HepG2 (cell line): Measurements from ENCODE around the gene CTDP1. TPM values are rescaled to one million over a fixed set of nuclear protein-coding genes. Genes with fewer than 3 reads are reported as not detected.
A peak's percentile ranks its signal among the peaks of the same experiment; 100 is the strongest.

ENCODE experiments used
- ARNT2 ChIP-seq: sonication (generic); formaldehyde crosslinking; IDR thresholded peaks from 2 replicates; pipeline ENCODE4 v1.8.0; 2022; ENCODE audit warnings: mild to moderate bottlenecking, low read depth, missing genetic modification reagents, moderate library complexity
- BCL6 ChIP-seq: IDR thresholded peaks from 2 replicates; pipeline ENCODE4 v1.6.1; 2016; ENCODE audit warnings: missing genetic modification reagents, missing compliant biosample characterization
- CBX1 ChIP-seq: IDR thresholded peaks from one replicate; pipeline ENCODE4 v1.6.1; 2016; ENCODE audit warnings: antibody characterized with exemption, low read depth
- DDIT3 ChIP-seq: sonication (generic); formaldehyde crosslinking; IDR thresholded peaks from 2 replicates; pipeline ENCODE4 v1.4.0; 2020; ENCODE audit warnings: mild to moderate bottlenecking, missing genetic modification reagents
- DMAP1 ChIP-seq: IDR thresholded peaks from 2 replicates; pipeline ENCODE4 v1.6.1; 2016
- DR1 ChIP-seq: sonication (generic); formaldehyde crosslinking; IDR thresholded peaks from 2 replicates; pipeline ENCODE4 v1.8.0; 2021; ENCODE audit warnings: mild to moderate bottlenecking, missing genetic modification reagents, inconsistent platforms
- FOXK2 ChIP-seq: fragments of 450-650 bp; IDR thresholded peaks from 2 replicates; pipeline ENCODE4 v1.6.1; 2016
- GTF2F1 ChIP-seq: fragments of 150-350 bp; IDR thresholded peaks from 2 replicates; pipeline ENCODE4 v1.6.1; 2014; ENCODE audit warnings: low read length
- KLF11 ChIP-seq: IDR thresholded peaks from 2 replicates; pipeline ENCODE4 v1.6.1; 2016; ENCODE audit warnings: missing compliant biosample characterization
- MLLT10 ChIP-seq: sonication (generic); formaldehyde crosslinking; IDR thresholded peaks from 2 replicates; pipeline ENCODE4 v1.4.0; 2020; ENCODE audit warnings: missing genetic modification reagents
- TARDBP ChIP-seq: sonication (generic); formaldehyde crosslinking; IDR thresholded peaks from 2 replicates; pipeline ENCODE4 v1.8.0; 2022; ENCODE audit warnings: mild to moderate bottlenecking, missing genetic modification reagents
- TBP ChIP-seq: sonication (generic); formaldehyde crosslinking; IDR thresholded peaks from 2 replicates; pipeline ENCODE4 v1.5.0; 2020; ENCODE audit warnings: missing genetic modification reagents
- ZNF143 ChIP-seq: sonication (generic); formaldehyde crosslinking; IDR thresholded peaks from 2 replicates; pipeline ENCODE4 v1.4.0; 2020; ENCODE audit warnings: missing genetic modification reagents
- ZNF234 ChIP-seq: sonication (generic); formaldehyde crosslinking; conservative IDR thresholded peaks from 2 replicates; pipeline ENCODE4 v1.5.1; 2020; ENCODE audit warnings: mild to moderate bottlenecking, missing genetic modification reagents
- ZNF274 ChIP-seq: sonication (generic); formaldehyde crosslinking; IDR thresholded peaks from 2 replicates; pipeline ENCODE4 v1.5.1; 2020; ENCODE audit warnings: mild to moderate bottlenecking, missing genetic modification reagents
- ZNF562 ChIP-seq: sonication (generic); formaldehyde crosslinking; IDR thresholded peaks from 2 replicates; pipeline ENCODE4 v1.8.0; 2022; ENCODE audit warnings: missing genetic modification reagents, borderline replicate concordance
- ZNF598 ChIP-seq: sonication (generic); formaldehyde crosslinking; IDR thresholded peaks from 2 replicates; pipeline ENCODE4 v1.5.1; 2020; ENCODE audit warnings: mild to moderate bottlenecking, missing genetic modification reagents, borderline replicate concordance
- ZNF619 ChIP-seq: sonication (generic); formaldehyde crosslinking; IDR thresholded peaks from 2 replicates; pipeline ENCODE4 v1.4.0; 2020; ENCODE audit warnings: mild to moderate bottlenecking, missing genetic modification reagents
- ZNF670 ChIP-seq: sonication (generic); formaldehyde crosslinking; IDR thresholded peaks from 2 replicates; pipeline ENCODE4 v1.8.0; 2022; ENCODE audit warnings: mild to moderate bottlenecking, missing genetic modification reagents, borderline replicate concordance
- polyA plus RNA-seq, 8 experiments: library from polyadenylated mRNA; depleted of rRNA in 3 of 8; stranded (reverse) in 7 of 8; unstranded in 1 of 8; fragments of >200 nt; fragmentation: Illumina TruSeq in 4 of 8; extraction: Trizol in 4 of 8; gene quantifications; 2 replicates each; pipeline versions ENCODE4 v1.2.1 to v1.2.3, GENCODE V29; 2011 to 2016; ENCODE audit warnings: low read depth in 4 of 8, missing spikeins in 1 of 8, mixed read lengths in 1 of 8; ENCODE audit not compliant: insufficient read depth in 1 of 8
- total RNA-seq, 5 experiments: library from RNA; depleted of rRNA; stranded (reverse); fragments of >200 nt; fragmentation: Illumina TruSeq; extraction: Trizol; gene quantifications; 2 replicates each; pipeline ENCODE4 v1.2.3, GENCODE V29; 2016; ENCODE audit warnings: low read depth in 1 of 5
- TF ChIP-seq, protein P1 (sequence below): sonication (generic); formaldehyde crosslinking; IDR thresholded peaks from 2 replicates; pipeline ENCODE4 v1.5.0; 2020; ENCODE audit warnings: mild to moderate bottlenecking, missing genetic modification reagents
- TF ChIP-seq, protein P2 (sequence below): sonication (generic); formaldehyde crosslinking; IDR thresholded peaks from 2 replicates; pipeline ENCODE4 v1.8.0; 2022; ENCODE audit warnings: mild to moderate bottlenecking, missing genetic modification reagents
- TF ChIP-seq, protein P3 (sequence below): sonication (generic); formaldehyde crosslinking; IDR thresholded peaks from 2 replicates; pipeline ENCODE4 v1.4.0; 2020; ENCODE audit warnings: missing genetic modification reagents, borderline replicate concordance
- TF ChIP-seq, protein P4 (sequence below): IDR thresholded peaks from 2 replicates; pipeline ENCODE4 v1.6.1; 2016; ENCODE audit warnings: missing genetic modification reagents, missing compliant biosample characterization
- TF ChIP-seq, protein P5 (sequence below): sonication (generic); formaldehyde crosslinking; IDR thresholded peaks from 2 replicates; pipeline ENCODE4 v1.5.0; 2020; ENCODE audit warnings: missing genetic modification reagents

CTDP1 gene
- total and polyA plus RNA-seq, 2 of the 13 experiments (the other 11 are each of a cell fraction or from before 2014, with no cell fraction given) = 6.9 to 11.0 TPM

GRCh38 chr18:79678665-79679551 is 695 bp upstream of the CTDP1 start (continued):
- TF ChIP-seq, protein P1, sequence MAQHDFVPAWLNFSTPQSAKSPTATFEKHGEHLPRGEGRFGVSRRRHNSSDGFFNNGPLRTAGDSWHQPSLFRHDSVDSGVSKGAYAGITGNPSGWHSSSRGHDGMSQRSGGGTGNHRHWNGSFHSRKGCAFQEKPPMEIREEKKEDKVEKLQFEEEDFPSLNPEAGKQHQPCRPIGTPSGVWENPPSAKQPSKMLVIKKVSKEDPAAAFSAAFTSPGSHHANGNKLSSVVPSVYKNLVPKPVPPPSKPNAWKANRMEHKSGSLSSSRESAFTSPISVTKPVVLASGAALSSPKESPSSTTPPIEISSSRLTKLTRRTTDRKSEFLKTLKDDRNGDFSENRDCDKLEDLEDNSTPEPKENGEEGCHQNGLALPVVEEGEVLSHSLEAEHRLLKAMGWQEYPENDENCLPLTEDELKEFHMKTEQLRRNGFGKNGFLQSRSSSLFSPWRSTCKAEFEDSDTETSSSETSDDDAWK (CRISPR knock-in tag) = no peak
- TF ChIP-seq MLLT10 (CRISPR knock-in tag) = no peak
- TF ChIP-seq GTF2F1 = 0 out of 2 replicates have a peak, but pooled peaks have one; percentile 12
- TF ChIP-seq DDIT3 (CRISPR knock-in tag) = no peak
- TF ChIP-seq TBP (CRISPR knock-in tag) = peak; percentile 80; the same call in 1 of the 2 replicates
- peak; percentile 89 for TF ChIP-seq DMAP1 (CRISPR knock-in tag)
- peak; percentile 97 for TF ChIP-seq ZNF143
- peak; percentile 93 for TF ChIP-seq ZNF598 (CRISPR knock-in tag)
- TF ChIP-seq, protein P2, sequence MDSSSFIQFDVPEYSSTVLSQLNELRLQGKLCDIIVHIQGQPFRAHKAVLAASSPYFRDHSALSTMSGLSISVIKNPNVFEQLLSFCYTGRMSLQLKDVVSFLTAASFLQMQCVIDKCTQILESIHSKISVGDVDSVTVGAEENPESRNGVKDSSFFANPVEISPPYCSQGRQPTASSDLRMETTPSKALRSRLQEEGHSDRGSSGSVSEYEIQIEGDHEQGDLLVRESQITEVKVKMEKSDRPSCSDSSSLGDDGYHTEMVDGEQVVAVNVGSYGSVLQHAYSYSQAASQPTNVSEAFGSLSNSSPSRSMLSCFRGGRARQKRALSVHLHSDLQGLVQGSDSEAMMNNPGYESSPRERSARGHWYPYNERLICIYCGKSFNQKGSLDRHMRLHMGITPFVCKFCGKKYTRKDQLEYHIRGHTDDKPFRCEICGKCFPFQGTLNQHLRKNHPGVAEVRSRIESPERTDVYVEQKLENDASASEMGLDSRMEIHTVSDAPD = peak; percentile 43; the same call in 1 of the 2 replicates
- TF ChIP-seq ARNT2 (CRISPR knock-in tag) = peak; percentile 92
- TF ChIP-seq FOXK2 = no peak
- TF ChIP-seq ZNF670 (CRISPR knock-in tag) = 0 out of 2 replicates have a peak, but pooled peaks have one; percentile 73
- peak; percentile 64 for TF ChIP-seq BCL6
- peak; percentile 77 for TF ChIP-seq TARDBP (CRISPR knock-in tag)
- TF ChIP-seq ZNF234 = peak; percentile 86
- TF ChIP-seq, protein P3, sequence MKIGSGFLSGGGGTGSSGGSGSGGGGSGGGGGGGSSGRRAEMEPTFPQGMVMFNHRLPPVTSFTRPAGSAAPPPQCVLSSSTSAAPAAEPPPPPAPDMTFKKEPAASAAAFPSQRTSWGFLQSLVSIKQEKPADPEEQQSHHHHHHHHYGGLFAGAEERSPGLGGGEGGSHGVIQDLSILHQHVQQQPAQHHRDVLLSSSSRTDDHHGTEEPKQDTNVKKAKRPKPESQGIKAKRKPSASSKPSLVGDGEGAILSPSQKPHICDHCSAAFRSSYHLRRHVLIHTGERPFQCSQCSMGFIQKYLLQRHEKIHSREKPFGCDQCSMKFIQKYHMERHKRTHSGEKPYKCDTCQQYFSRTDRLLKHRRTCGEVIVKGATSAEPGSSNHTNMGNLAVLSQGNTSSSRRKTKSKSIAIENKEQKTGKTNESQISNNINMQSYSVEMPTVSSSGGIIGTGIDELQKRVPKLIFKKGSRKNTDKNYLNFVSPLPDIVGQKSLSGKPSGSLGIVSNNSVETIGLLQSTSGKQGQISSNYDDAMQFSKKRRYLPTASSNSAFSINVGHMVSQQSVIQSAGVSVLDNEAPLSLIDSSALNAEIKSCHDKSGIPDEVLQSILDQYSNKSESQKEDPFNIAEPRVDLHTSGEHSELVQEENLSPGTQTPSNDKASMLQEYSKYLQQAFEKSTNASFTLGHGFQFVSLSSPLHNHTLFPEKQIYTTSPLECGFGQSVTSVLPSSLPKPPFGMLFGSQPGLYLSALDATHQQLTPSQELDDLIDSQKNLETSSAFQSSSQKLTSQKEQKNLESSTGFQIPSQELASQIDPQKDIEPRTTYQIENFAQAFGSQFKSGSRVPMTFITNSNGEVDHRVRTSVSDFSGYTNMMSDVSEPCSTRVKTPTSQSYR (CRISPR knock-in tag) = peak; percentile 71; the same call in 1 of the 2 replicates
- TF ChIP-seq, protein P4, sequence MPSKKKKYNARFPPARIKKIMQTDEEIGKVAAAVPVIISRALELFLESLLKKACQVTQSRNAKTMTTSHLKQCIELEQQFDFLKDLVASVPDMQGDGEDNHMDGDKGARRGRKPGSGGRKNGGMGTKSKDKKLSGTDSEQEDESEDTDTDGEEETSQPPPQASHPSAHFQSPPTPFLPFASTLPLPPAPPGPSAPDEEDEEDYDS (CRISPR knock-in tag) = peak; percentile 77
- peak; percentile 53; the same call in 1 of the 2 replicates for TF ChIP-seq ZNF274 (CRISPR knock-in tag)
- peak; percentile 28 for TF ChIP-seq CBX1
- TF ChIP-seq KLF11 (CRISPR knock-in tag) = no peak
- peak; percentile 76 for TF ChIP-seq ZNF619 (CRISPR knock-in tag)
- TF ChIP-seq ZNF562 (CRISPR knock-in tag) = no peak
- TF ChIP-seq DR1 (CRISPR knock-in tag) = no peak; the same call in none of the 2 replicates
- TF ChIP-seq, protein P5, sequence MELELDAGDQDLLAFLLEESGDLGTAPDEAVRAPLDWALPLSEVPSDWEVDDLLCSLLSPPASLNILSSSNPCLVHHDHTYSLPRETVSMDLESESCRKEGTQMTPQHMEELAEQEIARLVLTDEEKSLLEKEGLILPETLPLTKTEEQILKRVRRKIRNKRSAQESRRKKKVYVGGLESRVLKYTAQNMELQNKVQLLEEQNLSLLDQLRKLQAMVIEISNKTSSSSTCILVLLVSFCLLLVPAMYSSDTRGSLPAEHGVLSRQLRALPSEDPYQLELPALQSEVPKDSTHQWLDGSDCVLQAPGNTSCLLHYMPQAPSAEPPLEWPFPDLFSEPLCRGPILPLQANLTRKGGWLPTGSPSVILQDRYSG (CRISPR knock-in tag) = no peak; the same call in 1 of the 2 replicates
